ENCODE data around the gene ABHD17B.
A peak's percentile ranks its signal among the peaks of the same experiment; 100 is the strongest.

The ABHD17B gene

GRCh38 chr9:71891557-71892189 lies 19.3 kb downstream of the ABHD17B start:
- Histone ChIP-seq H3K27me3 (replicated peaks in 2 of 5; ENCODE audit: control insufficient read depth in 4 of 5, insufficient read depth in 5 of 5, low read length in 4 of 5) (no peaks in the 10 kb centered on the region), H3K27ac (ENCODE audit: insufficient read depth in 1 of 2, low read depth in 1 of 2, low read length in 2 of 2, poor library complexity in 1 of 2, severe bottlenecking in 2 of 2) (no peak overlapping the region), H3K9me3 (ENCODE audit: control extremely low read depth in 1 of 5, control insufficient read depth in 4 of 5, insufficient read depth in 2 of 5, low read depth in 1 of 5, low read length in 4 of 5) (no peaks in the 10 kb centered on the region), H3K4me3 (ENCODE audit: control insufficient read depth in 1 of 7, extremely low read depth in 1 of 7, insufficient read depth in 4 of 7, low read depth in 2 of 7, low read length in 6 of 7) (no peak overlapping the region), H3K36me3 (ENCODE audit: control insufficient read depth in 4 of 4, insufficient read depth in 4 of 4, low read length in 3 of 4) (peaks cover 0 to 5% (median 0%) of the 10 kb centered on the region in 4 experiments), H3K4me1 (ENCODE audit: control extremely low read depth in 1 of 4, control insufficient read depth in 4 of 4, insufficient read depth in 4 of 4, low read length in 3 of 4) (peaks cover 37 to 57% (median 40%) of the 10 kb centered on the region in 4 experiments)
- POLR2A ChIA-PET: interaction anchor here (1.1 kb wide), 1 partner anchor 20 kb away, joined by 5 read pairs; the partner anchor contains the start of genes ABHD17B and C9orf85
- WGBS (ENCODE audit: insufficient coverage): 94% methylated on average over 3 of the region's 4 CpGs
- DNase-seq: no peak
- CTCF ChIA-PET: interaction anchor here (1.0 to 2.7 kb wide), 6 partner anchors 10 to 84 kb away, joined by 4 to 10 read pairs (median 4); no protein-coding TSS in a partner anchor

- CTCF ChIA-PET: interaction anchor here (0.8 to 2.7 kb wide), 5 partner anchors 9 to 71 kb away, joined by 3 to 10 read pairs (median 5); no protein-coding TSS in a partner anchor
- POLR2A ChIA-PET: no interaction called here
- H3K36me3 ChIP-seq (ENCODE audit: control insufficient read depth in 4 of 4, insufficient read depth in 4 of 4, low read length in 3 of 4): peaks cover 0 to 5% (median 0%) of the 10 kb centered on the region in 4 experiments
- H3K27ac ChIP-seq (ENCODE audit: insufficient read depth in 1 of 2, low read depth in 1 of 2, low read length in 2 of 2, poor library complexity in 1 of 2, severe bottlenecking in 2 of 2): no peak overlapping the region
- 87% methylated on average over 2 of the region's 3 CpGs for WGBS (ENCODE audit: insufficient coverage)
- H3K4me1 ChIP-seq (ENCODE audit: control extremely low read depth in 1 of 4, control insufficient read depth in 4 of 4, insufficient read depth in 4 of 4, low read length in 3 of 4): peaks cover 25 to 50% (median 30%) of the 10 kb centered on the region in 4 experiments
- no peaks in the 10 kb centered on the region for H3K27me3 ChIP-seq (replicated peaks in 2 of 5; ENCODE audit: control insufficient read depth in 4 of 5, insufficient read depth in 5 of 5, low read length in 4 of 5)
- H3K9me3 ChIP-seq (ENCODE audit: control extremely low read depth in 1 of 5, control insufficient read depth in 4 of 5, insufficient read depth in 2 of 5, low read depth in 1 of 5, low read length in 4 of 5): no peaks in the 10 kb centered on the region
- H3K4me3 ChIP-seq (ENCODE audit: control insufficient read depth in 1 of 7, extremely low read depth in 1 of 7, insufficient read depth in 4 of 7, low read depth in 2 of 7, low read length in 6 of 7): no peak overlapping the region
- DNase-seq: no peak
These were observed 20.8 kb downstream of the ABHD17B start for GRCh38 chr9:71890042-71890679.

GRCh38 chr9:71887362-71887761 lies 23.6 kb downstream of the ABHD17B start:
- no peak overlapping the region for H3K27ac ChIP-seq (ENCODE audit: insufficient read depth in 1 of 2, low read depth in 1 of 2, low read length in 2 of 2, poor library complexity in 1 of 2, severe bottlenecking in 2 of 2)
- CTCF ChIA-PET: interaction anchor here (0.9 to 1.6 kb wide), 4 partner anchors 9 to 137 kb away, joined by 3 to 5 read pairs (median 4); no protein-coding TSS in a partner anchor
- no peak overlapping the region for H3K4me3 ChIP-seq (ENCODE audit: control insufficient read depth in 1 of 7, extremely low read depth in 1 of 7, insufficient read depth in 4 of 7, low read depth in 2 of 7, low read length in 6 of 7)
- peaks cover 13 to 41% (median 20%) of the 10 kb centered on the region in 4 experiments for H3K4me1 ChIP-seq (ENCODE audit: control extremely low read depth in 1 of 4, control insufficient read depth in 4 of 4, insufficient read depth in 4 of 4, low read length in 3 of 4)
- no peaks in the 10 kb centered on the region for H3K27me3 ChIP-seq (replicated peaks in 2 of 5; ENCODE audit: control insufficient read depth in 4 of 5, insufficient read depth in 5 of 5, low read length in 4 of 5)
- peaks cover 0 to 4% (median 0%) of the 10 kb centered on the region in 4 experiments for H3K36me3 ChIP-seq (ENCODE audit: control insufficient read depth in 4 of 4, insufficient read depth in 4 of 4, low read length in 3 of 4)
- H3K9me3 ChIP-seq (ENCODE audit: control extremely low read depth in 1 of 5, control insufficient read depth in 4 of 5, insufficient read depth in 2 of 5, low read depth in 1 of 5, low read length in 4 of 5): peaks cover 0 to 14% (median 6%) of the 10 kb centered on the region in 5 experiments
- 40% methylated on average over 1 of the region's 1 CpG for WGBS (ENCODE audit: insufficient coverage)
- POLR2A ChIA-PET: interaction anchor here (0.8 to 1.0 kb wide), 2 partner anchors 24 to 71 kb away, joined by 3 read pairs; partner anchors contain the start of genes ABHD17B and C9orf85
- no peak for DNase-seq

- POLR2A ChIA-PET: interaction anchor here (1.0 kb wide), 1 partner anchor 70 kb away, joined by 3 read pairs; no protein-coding TSS in a partner anchor
- Histone ChIP-seq H3K4me3 (ENCODE audit: control insufficient read depth in 1 of 7, extremely low read depth in 1 of 7, insufficient read depth in 4 of 7, low read depth in 2 of 7, low read length in 6 of 7) (no peak overlapping the region), H3K4me1 (ENCODE audit: control extremely low read depth in 1 of 4, control insufficient read depth in 4 of 4, insufficient read depth in 4 of 4, low read length in 3 of 4) (peaks cover 9 to 37% (median 19%) of the 10 kb centered on the region in 4 experiments), H3K9me3 (ENCODE audit: control extremely low read depth in 1 of 5, control insufficient read depth in 4 of 5, insufficient read depth in 2 of 5, low read depth in 1 of 5, low read length in 4 of 5) (peaks cover 3 to 21% (median 11%) of the 10 kb centered on the region in 5 experiments), H3K27me3 (replicated peaks in 2 of 5; ENCODE audit: control insufficient read depth in 4 of 5, insufficient read depth in 5 of 5, low read length in 4 of 5) (no peaks in the 10 kb centered on the region), H3K27ac (ENCODE audit: insufficient read depth in 1 of 2, low read depth in 1 of 2, low read length in 2 of 2, poor library complexity in 1 of 2, severe bottlenecking in 2 of 2) (no peak overlapping the region), H3K36me3 (ENCODE audit: control insufficient read depth in 4 of 4, insufficient read depth in 4 of 4, low read length in 3 of 4) (peaks cover 4 to 6% (median 5%) of the 10 kb centered on the region in 4 experiments)
- 98% methylated on average over 9 of the region's 10 CpGs for WGBS (ENCODE audit: insufficient coverage)
- CTCF ChIA-PET: interaction anchor here (0.6 to 1.3 kb wide), 3 partner anchors 10 to 153 kb away, joined by 3 to 5 read pairs (median 3); no protein-coding TSS in a partner anchor
- no peak for DNase-seq
These were observed 24.5 kb downstream of the ABHD17B start for GRCh38 chr9:71886541-71886940.

GRCh38 chr9:71886015-71886414 lies 25.0 kb downstream of the ABHD17B start:
- ChIA-PET POLR2A (no interaction called here), CTCF (interaction anchor here (0.6 to 0.8 kb wide), 2 partner anchors 65 to 153 kb away, joined by 3 read pairs; no protein-coding TSS in a partner anchor)
- H3K36me3 ChIP-seq (ENCODE audit: control insufficient read depth in 4 of 4, insufficient read depth in 4 of 4, low read length in 3 of 4): peaks cover 4 to 10% (median 7%) of the 10 kb centered on the region in 4 experiments
- 89% methylated on average over 1 of the region's 1 CpG for WGBS (ENCODE audit: insufficient coverage)
- H3K9me3 ChIP-seq (ENCODE audit: control extremely low read depth in 1 of 5, control insufficient read depth in 4 of 5, insufficient read depth in 2 of 5, low read depth in 1 of 5, low read length in 4 of 5): peaks cover 3 to 26% (median 14%) of the 10 kb centered on the region in 5 experiments
- peak overlapping the region in 1 of 2 experiments; percentile 47 for H3K27ac ChIP-seq (ENCODE audit: insufficient read depth in 1 of 2, low read depth in 1 of 2, low read length in 2 of 2, poor library complexity in 1 of 2, severe bottlenecking in 2 of 2)
- H3K4me3 ChIP-seq (ENCODE audit: control insufficient read depth in 1 of 7, extremely low read depth in 1 of 7, insufficient read depth in 4 of 7, low read depth in 2 of 7, low read length in 6 of 7): no peak overlapping the region
- peaks cover 9 to 33% (median 16%) of the 10 kb centered on the region in 4 experiments for H3K4me1 ChIP-seq (ENCODE audit: control extremely low read depth in 1 of 4, control insufficient read depth in 4 of 4, insufficient read depth in 4 of 4, low read length in 3 of 4)
- no peaks in the 10 kb centered on the region for H3K27me3 ChIP-seq (replicated peaks in 2 of 5; ENCODE audit: control insufficient read depth in 4 of 5, insufficient read depth in 5 of 5, low read length in 4 of 5)
- DNase-seq: no peak

- Histone ChIP-seq H3K36me3 (ENCODE audit: control insufficient read depth in 4 of 4, insufficient read depth in 4 of 4, low read length in 3 of 4) (peaks cover 4 to 12% (median 8%) of the 10 kb centered on the region in 4 experiments), H3K27ac (ENCODE audit: insufficient read depth in 1 of 2, low read depth in 1 of 2, low read length in 2 of 2, poor library complexity in 1 of 2, severe bottlenecking in 2 of 2) (peak overlapping the region in 1 of 2 experiments; percentile 47), H3K4me1 (ENCODE audit: control extremely low read depth in 1 of 4, control insufficient read depth in 4 of 4, insufficient read depth in 4 of 4, low read length in 3 of 4) (peaks cover 9 to 30% (median 16%) of the 10 kb centered on the region in 4 experiments), H3K9me3 (ENCODE audit: control extremely low read depth in 1 of 5, control insufficient read depth in 4 of 5, insufficient read depth in 2 of 5, low read depth in 1 of 5, low read length in 4 of 5) (peaks cover 3 to 29% (median 14%) of the 10 kb centered on the region in 5 experiments), H3K4me3 (ENCODE audit: control insufficient read depth in 1 of 7, extremely low read depth in 1 of 7, insufficient read depth in 4 of 7, low read depth in 2 of 7, low read length in 6 of 7) (peak overlapping the region in 1 of 7 experiments; percentile 4), H3K27me3 (replicated peaks in 2 of 5; ENCODE audit: control insufficient read depth in 4 of 5, insufficient read depth in 5 of 5, low read length in 4 of 5) (no peaks in the 10 kb centered on the region)
- ChIA-PET POLR2A (no interaction called here), CTCF (no interaction called here)
- no CpG with 5 or more reads among the region's 2 CpGs for WGBS (ENCODE audit: insufficient coverage)
- peak in 2 of 3 donors; percentile 43 to 60 for DNase-seq
These were observed 25.5 kb downstream of the ABHD17B start for GRCh38 chr9:71885467-71885866.
